C4-2B (cell line): ENCODE results near the gene SCP2D1.

Experiments used
- ZFX ChIP-seq: fragments of 450-650 bp; IDR thresholded peaks from 2 replicates; pipeline ENCODE4 v1.6.1; 2017
- TF ChIP-seq, protein P1 (sequence below): fragments of 450-650 bp; conservative IDR thresholded peaks from 2 replicates; pipeline ENCODE4 v1.5.1; 2017; ENCODE audit warnings: mild to moderate bottlenecking

DNA sequence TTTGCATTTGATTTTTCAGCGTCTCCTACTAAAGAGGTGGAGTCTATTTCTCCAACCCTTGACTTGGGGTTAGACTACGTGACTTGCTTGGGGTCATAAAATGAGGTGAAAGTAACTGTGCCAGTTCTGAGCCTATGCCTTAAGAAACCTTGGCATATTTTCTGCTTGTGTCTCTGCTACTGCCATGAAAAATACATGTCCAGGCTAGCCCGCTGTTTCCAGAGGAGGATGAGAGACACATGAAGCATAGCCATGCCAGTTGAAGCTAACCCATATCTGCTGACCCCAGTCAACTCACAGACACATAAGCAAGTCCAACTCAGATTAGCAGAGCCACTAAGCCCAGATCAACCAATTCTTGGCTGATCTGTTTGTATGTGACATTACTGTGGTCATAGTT lies 38.7 kb downstream of the SCP2D1 start:
- TF ChIP-seq, protein P1, sequence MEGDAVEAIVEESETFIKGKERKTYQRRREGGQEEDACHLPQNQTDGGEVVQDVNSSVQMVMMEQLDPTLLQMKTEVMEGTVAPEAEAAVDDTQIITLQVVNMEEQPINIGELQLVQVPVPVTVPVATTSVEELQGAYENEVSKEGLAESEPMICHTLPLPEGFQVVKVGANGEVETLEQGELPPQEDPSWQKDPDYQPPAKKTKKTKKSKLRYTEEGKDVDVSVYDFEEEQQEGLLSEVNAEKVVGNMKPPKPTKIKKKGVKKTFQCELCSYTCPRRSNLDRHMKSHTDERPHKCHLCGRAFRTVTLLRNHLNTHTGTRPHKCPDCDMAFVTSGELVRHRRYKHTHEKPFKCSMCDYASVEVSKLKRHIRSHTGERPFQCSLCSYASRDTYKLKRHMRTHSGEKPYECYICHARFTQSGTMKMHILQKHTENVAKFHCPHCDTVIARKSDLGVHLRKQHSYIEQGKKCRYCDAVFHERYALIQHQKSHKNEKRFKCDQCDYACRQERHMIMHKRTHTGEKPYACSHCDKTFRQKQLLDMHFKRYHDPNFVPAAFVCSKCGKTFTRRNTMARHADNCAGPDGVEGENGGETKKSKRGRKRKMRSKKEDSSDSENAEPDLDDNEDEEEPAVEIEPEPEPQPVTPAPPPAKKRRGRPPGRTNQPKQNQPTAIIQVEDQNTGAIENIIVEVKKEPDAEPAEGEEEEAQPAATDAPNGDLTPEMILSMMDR = no peak
- TF ChIP-seq ZFX = no peak
